ENCODE results near the gene UTS2. TPM values are rescaled to one million over a fixed set of nuclear protein-coding genes. Genes with fewer than 3 reads are reported as not detected.

Gene UTS2
- not detected in 5 replicates for total RNA-seq (2022; extraction: Qiagen RNA extraction; ENCODE audit: low read depth)

GRCh38 chr1:7852804-7853683, at the start of gene UTS2:
TSS of gene UTS2 (minus strand) at chr1:7853065. CDS start at chr1:7853003, 62 bp downstream.

Other genes with a start within 250 kb of the UTS2 start
- gene VAMP3, start 81.8 kb downstream of the UTS2 start, total RNA-seq (2022; extraction: Qiagen RNA extraction; ENCODE audit: low read depth) = 62.7 to 76.8 TPM (median 66.9 TPM) in 5 replicates
- 0.77 to 1.3 TPM (median 1.0 TPM) in 5 replicates for gene PER3, start 68.8 kb downstream of the UTS2 start, total RNA-seq (2022; extraction: Qiagen RNA extraction; ENCODE audit: low read depth)
- gene TNFRSF9, start 87.8 kb upstream of the UTS2 start, total RNA-seq (2022; extraction: Qiagen RNA extraction; ENCODE audit: low read depth) = 2.7 to 4.8 TPM (median 3.4 TPM) in 5 replicates
- gene PARK7, start 108.6 kb upstream of the UTS2 start, total RNA-seq (2022; extraction: Qiagen RNA extraction; ENCODE audit: low read depth) = 322 to 390 TPM (median 354 TPM) in 5 replicates
- 48.9 to 65.6 TPM (median 55.4 TPM) in 5 replicates for gene ERRFI1, start 173.2 kb upstream of the UTS2 start, total RNA-seq (2022; extraction: Qiagen RNA extraction; ENCODE audit: low read depth)